Endothelial cell of umbilical vein (primary cell): ENCODE measurements around the gene RNASET2. TPM values are rescaled to one million over a fixed set of nuclear protein-coding genes. Genes with fewer than 3 reads are reported as not detected.

ENCODE experiments used
- BruUV-seq: library from RNA; stranded (reverse); fragments of 400-500 nt; replicated peaks from 2 replicates; lab custom pipeline; 2021; lab: Mats Ljungman, UMichigan
- CTCF ChIA-PET: fragments of 300-600, 350-600 bp; sonication (Branson Sonifier 250); formaldehyde crosslinking; loops from one replicate; lab custom pipeline; 2021; ENCODE audit warnings: antibody characterized with exemption, inconsistent platforms; lab: Charles Lee
- POLR2A ChIA-PET: fragments of 300-600, 350-600 bp; sonication (Branson Sonifier 250); formaldehyde crosslinking; loops from one replicate; lab custom pipeline; 2021; ENCODE audit warnings: antibody characterized with exemption, inconsistent platforms; lab: Charles Lee
- DNase-seq: peaks from one replicate; pipeline ENCODE4 v3.0.0-alpha.2; 2011; ENCODE audit warnings: low read depth, low spot score
- FAIRE-seq: peaks from 2 replicates; lab custom pipeline; 2011; peaks lifted over from hg19 to GRCh38; lab: Jason Lieb, UNC
- H2AFZ ChIP-seq: 2 replicates; pipeline ENCODE4 v1.6.0; 2012; ENCODE audit warnings: low read depth, low read length, control low read depth, inconsistent platforms
- H3K27ac ChIP-seq: 2 replicates; pipeline ENCODE4 v1.5.1; 2011; ENCODE audit warnings: low read depth, mild to moderate bottlenecking, control low read depth, low read length, moderate library complexity; ENCODE audit not compliant: insufficient read depth
- H3K27me3 ChIP-seq, 2 experiments: 2 replicates each; pipeline versions ENCODE4 v1.6.0 to v1.6.1; 2011; ENCODE audit warnings: low read length in 2 of 2, mixed read lengths in 1 of 2; ENCODE audit not compliant: control insufficient read depth in 2 of 2, insufficient read depth in 2 of 2
- H3K36me3 ChIP-seq, 2 experiments: 2 replicates in 1 of 2; 3 replicates in 1 of 2; pipeline ENCODE4 v1.5.1; 2011; ENCODE audit warnings: low read length in 2 of 2, mild to moderate bottlenecking in 1 of 2, moderate library complexity in 1 of 2; ENCODE audit not compliant: control insufficient read depth in 2 of 2, insufficient read depth in 2 of 2; ENCODE audit errors: extremely low read depth in 1 of 2
- H3K4me1 ChIP-seq: 3 replicates; pipeline ENCODE4 v1.5.1; 2011; ENCODE audit warnings: mild to moderate bottlenecking, low read length; ENCODE audit not compliant: control insufficient read depth, insufficient read depth; ENCODE audit errors: extremely low read depth
- H3K4me2 ChIP-seq: 2 replicates; pipeline ENCODE4 v1.6.1; 2011; ENCODE audit warnings: low read length, control low read depth, mixed read lengths; ENCODE audit not compliant: insufficient read depth
- H3K4me3 ChIP-seq, 3 experiments: fragments of 200-600 bp in 1 of 3; sonication (generic), shearing (Covaris generic) in 1 of 3; replicated peaks in 1 of 3; 2 replicates each; pipeline ENCODE4 v1.5.1; 2011 to 2016; ENCODE audit warnings: control low read depth in 3 of 3, low read length in 3 of 3, mild to moderate bottlenecking in 2 of 3, inconsistent platforms in 1 of 3, low read depth in 1 of 3, moderate library complexity in 1 of 3; ENCODE audit not compliant: insufficient read depth in 1 of 3
- H3K79me2 ChIP-seq: 2 replicates; pipeline ENCODE4 v1.6.0; 2012; ENCODE audit warnings: low read length, inconsistent platforms; ENCODE audit not compliant: control insufficient read depth, insufficient read depth
- H3K9ac ChIP-seq: replicated peaks from 2 replicates; pipeline ENCODE3; 2011; ENCODE audit warnings: low read length, control low read depth; ENCODE audit not compliant: insufficient read depth; ENCODE audit errors: extremely low read depth
- H3K9me1 ChIP-seq: replicated peaks from 3 replicates; pipeline ENCODE4 v1.6.0; 2011; ENCODE audit warnings: mild to moderate bottlenecking, low read length; ENCODE audit not compliant: control insufficient read depth, insufficient read depth; ENCODE audit errors: extremely low read depth
- H3K9me3 ChIP-seq: replicated peaks from 2 replicates; pipeline ENCODE4 v1.5.1; 2012; ENCODE audit warnings: low read length, inconsistent platforms; ENCODE audit not compliant: control insufficient read depth, insufficient read depth
- H4K20me1 ChIP-seq: replicated peaks from 2 replicates; pipeline ENCODE3; 2011; ENCODE audit warnings: mild to moderate bottlenecking, low read length; ENCODE audit not compliant: control insufficient read depth, insufficient read depth; ENCODE audit errors: extremely low read depth
- CTCF ChIP-seq, 2 donors: IDR thresholded peaks; 1 replicate in 1 of 2; 2 replicates in 1 of 2; pipeline ENCODE4 v1.5.1; 2011; ENCODE audit warnings: low read length in 2 of 2, mild to moderate bottlenecking in 2 of 2, moderate library complexity in 2 of 2, control low read depth in 1 of 2, inconsistent platforms in 1 of 2, low read depth in 1 of 2; ENCODE audit not compliant: insufficient read depth in 1 of 2; ENCODE audit errors: extremely low read depth in 1 of 2
- EZH2 ChIP-seq: IDR thresholded peaks from 2 replicates; pipeline ENCODE4 v1.6.1; 2012; ENCODE audit warnings: borderline replicate concordance, low read depth, mild to moderate bottlenecking, moderate library complexity, low read length, inconsistent platforms; ENCODE audit not compliant: severe bottlenecking
- FOS ChIP-seq: IDR thresholded peaks from 2 replicates; pipeline ENCODE4 v1.6.1; 2011; ENCODE audit warnings: mild to moderate bottlenecking, low read length, moderate library complexity, borderline replicate concordance; ENCODE audit not compliant: insufficient read depth
- GATA2 ChIP-seq: IDR thresholded peaks from 2 replicates; pipeline ENCODE4 v1.7.0; 2011; ENCODE audit warnings: low read depth, mild to moderate bottlenecking, moderate library complexity, mixed read lengths, low read length; ENCODE audit not compliant: insufficient read length, insufficient read depth
- JUN ChIP-seq: IDR thresholded peaks from 2 replicates; pipeline ENCODE4 v1.6.1; 2011; ENCODE audit warnings: borderline replicate concordance, low read depth; ENCODE audit not compliant: insufficient read length, insufficient read depth
- MYC ChIP-seq: IDR thresholded peaks from one replicate; pipeline ENCODE4 v1.6.1; 2011; ENCODE audit warnings: mild to moderate bottlenecking, low read depth, low read length
- POLR2A ChIP-seq: IDR thresholded peaks from 2 replicates; pipeline ENCODE4 v1.6.1; 2012; ENCODE audit warnings: low read depth, mild to moderate bottlenecking, control low read depth, low read length
- POLR2AphosphoS5 ChIP-seq: IDR thresholded peaks from 2 replicates; pipeline ENCODE4 v1.6.1; 2012; ENCODE audit warnings: low read depth, mild to moderate bottlenecking, control low read depth, low read length, moderate library complexity; ENCODE audit not compliant: insufficient read depth
- dilution Hi-C: fragments of 300-500 bp; cut with MboI; formaldehyde crosslinking; loops from one replicate; pipeline ENCODE4 v1.15.0; 2019; ENCODE audit warnings: low sequenced_read_pairs; ENCODE audit not compliant: extremely low pct_ligation_motif_present
- intact Hi-C: fragments of 100-400 bp; cut with micrococcal nuclease; formaldehyde crosslinking; loops from one replicate; pipeline ENCODE4 v1.10.0; 2022
- polyA plus RNA-seq, 4 experiments: library from polyadenylated mRNA; depleted of rRNA in 3 of 4; stranded (reverse) in 3 of 4; unstranded in 1 of 4; fragments of >200 nt; gene quantifications; 2 replicates each; pipeline versions ENCODE4 v1.2.1 to v1.2.3, GENCODE V29; 2011 to 2012; ENCODE audit warnings: missing spikeins in 1 of 4
- total RNA-seq: library from RNA; stranded (reverse); gene quantifications from 2 replicates; pipeline ENCODE4 v1.2.3, GENCODE V29; 2021
- TF ChIP-seq, protein P1 (sequence below): IDR thresholded peaks from 2 replicates; pipeline ENCODE4 v1.6.1; 2011; ENCODE audit not compliant: insufficient read depth, insufficient read length

Gene RNASET2
- total and polyA plus RNA-seq, 2 donors (not counting 3 experiments of a cell fraction or from before 2014, with no cell fraction given), result 10.7 to 11.4 TPM

DNA sequence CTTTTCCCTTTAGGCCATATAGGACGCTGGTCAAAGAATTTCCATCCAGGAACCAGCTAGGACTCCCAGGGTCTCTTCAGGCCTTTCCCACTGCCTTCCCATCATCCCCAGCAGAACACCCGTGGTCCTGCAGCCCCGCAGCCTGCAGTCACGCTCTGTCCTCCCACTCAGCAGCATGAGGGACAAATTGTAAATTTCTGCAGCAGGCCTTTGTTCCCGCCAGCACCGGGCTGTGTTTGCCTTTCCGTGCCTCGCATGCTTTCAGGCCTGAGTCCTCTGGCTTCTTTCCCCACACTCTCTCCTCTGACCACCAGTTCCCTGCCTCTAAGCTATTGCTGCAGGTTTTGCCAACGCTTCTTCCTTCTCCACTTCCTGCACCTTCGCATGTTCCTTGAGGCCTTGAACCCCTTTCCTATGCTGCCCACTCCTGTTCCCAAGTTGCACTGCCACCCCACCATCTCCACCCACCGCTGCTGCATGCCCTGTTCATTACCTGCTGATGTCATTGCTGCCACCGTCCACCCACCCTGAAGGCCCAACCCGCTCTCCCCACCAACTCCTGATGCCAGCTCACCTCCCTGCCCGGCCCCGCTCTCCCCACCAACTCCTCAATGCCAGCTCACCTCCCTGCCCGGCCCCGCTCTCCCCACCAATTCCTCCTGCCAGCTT, 49.8 kb downstream of the RNASET2 start:
- Histone ChIP-seq H3K9me1 (no peaks in the 10 kb centered on the region), H3K27ac (no peak overlapping the region), H4K20me1 (no peaks in the 10 kb centered on the region), H3K4me1 (no peaks in the 10 kb centered on the region), H3K4me2 (no peak overlapping the region), H3K36me3 (no peaks in the 10 kb centered on the region), H2AFZ (no peak overlapping the region), H3K9me3 (no peaks in the 10 kb centered on the region), H3K79me2 (no peaks in the 10 kb centered on the region), H3K4me3 (no peak overlapping the region), H3K27me3 (no peaks in the 10 kb centered on the region), H3K9ac (no peak overlapping the region)
- FAIRE-seq (no peak), DNase-seq (no peak)
- BruUV-seq, result no TSS peak
- intact Hi-C loops, result no loop called here
- dilution Hi-C loops, result no loop called here
- ChIA-PET CTCF (interaction anchor here (0.7 kb wide), 1 partner anchor 83 kb away, joined by 3 read pairs; no protein-coding TSS in a partner anchor), POLR2A (no interaction called here)
- TF ChIP-seq JUN, result no peak
- no peak for TF ChIP-seq FOS
- TF ChIP-seq POLR2A, result no peak
- no peak for TF ChIP-seq EZH2
- TF ChIP-seq CTCF (IDR thresholded peaks at IDR 0.05; ENCODE audit: extremely low read depth in 1 of 2, insufficient read depth in 1 of 2, low read depth in 1 of 2, low read length in 2 of 2), result no peak
- TF ChIP-seq MYC, result no peak
- TF ChIP-seq, protein P1, sequence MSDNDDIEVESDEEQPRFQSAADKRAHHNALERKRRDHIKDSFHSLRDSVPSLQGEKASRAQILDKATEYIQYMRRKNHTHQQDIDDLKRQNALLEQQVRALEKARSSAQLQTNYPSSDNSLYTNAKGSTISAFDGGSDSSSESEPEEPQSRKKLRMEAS, result no peak
- no peak for TF ChIP-seq GATA2
- TF ChIP-seq POLR2AphosphoS5, result no peak
